Liver (tissue), 9 donors: ENCODE results near the gene AP1S2. TPM values are rescaled to one million over a fixed set of nuclear protein-coding genes. Genes with fewer than 3 reads are reported as not detected.

Experiments
- DNase-seq: peaks from one replicate; pipeline ENCODE4 v3.0.0-alpha.2; 2017; ENCODE audit warnings: low spot score
- H3K27ac ChIP-seq, 2 donors: one replicate each; pipeline ENCODE4 v1.7.0; 2013; ENCODE audit warnings: inconsistent platforms in 2 of 2, low read length in 2 of 2, control low read depth in 1 of 2, low read depth in 1 of 2, mild to moderate bottlenecking in 1 of 2
- H3K27me3 ChIP-seq, 4 donors: one replicate each; pipeline versions ENCODE4 v1.6.1 to v1.7.0; 2013; ENCODE audit warnings: low read length in 3 of 4, inconsistent platforms in 1 of 4, mild to moderate bottlenecking in 1 of 4, moderate library complexity in 1 of 4; ENCODE audit not compliant: control insufficient read depth in 4 of 4, insufficient read depth in 4 of 4
- H3K36me3 ChIP-seq, 4 donors: one replicate each; pipeline versions ENCODE4 v1.6.1 to v1.7.0; 2013; ENCODE audit warnings: low read length in 3 of 4, mild to moderate bottlenecking in 3 of 4, low read depth in 1 of 4, moderate library complexity in 1 of 4; ENCODE audit not compliant: control insufficient read depth in 4 of 4, insufficient read depth in 3 of 4
- H3K4me1 ChIP-seq, 4 donors: one replicate each; pipeline versions ENCODE4 v1.6.1 to v1.7.0; 2013; ENCODE audit warnings: low read length in 3 of 4, mild to moderate bottlenecking in 3 of 4, moderate library complexity in 1 of 4; ENCODE audit not compliant: control insufficient read depth in 4 of 4, insufficient read depth in 4 of 4
- H3K4me3 ChIP-seq, 3 donors: one replicate each; pipeline versions ENCODE4 v1.6.1 to v1.7.0; 2013; ENCODE audit warnings: low read length in 3 of 3, control low read depth in 1 of 3, low read depth in 1 of 3, mild to moderate bottlenecking in 1 of 3
- H3K9ac ChIP-seq, 2 donors: one replicate each; pipeline ENCODE4 v1.7.0; 2013; ENCODE audit warnings: low read length in 2 of 2, mild to moderate bottlenecking in 2 of 2, moderate library complexity in 2 of 2, control low read depth in 1 of 2, low read depth in 1 of 2
- H3K9me3 ChIP-seq, 4 donors: one replicate each; pipeline versions ENCODE4 v1.6.1 to v1.7.0; 2013; ENCODE audit warnings: low read length in 3 of 4; ENCODE audit not compliant: control insufficient read depth in 4 of 4
- FOXA2 ChIP-seq: IDR thresholded peaks from 2 replicates; pipeline ENCODE4 v1.6.1; 2016; ENCODE audit warnings: antibody characterized with exemption
- HNF4G ChIP-seq: IDR thresholded peaks from 2 replicates; pipeline ENCODE4 v1.6.1; 2016; ENCODE audit warnings: antibody characterized with exemption
- RAD21 ChIP-seq, 2 donors: IDR thresholded peaks; 2 replicates each; pipeline ENCODE4 v1.6.1; 2016; ENCODE audit warnings: antibody characterized with exemption in 2 of 2, mild to moderate bottlenecking in 2 of 2
- RXRA ChIP-seq, 2 donors: IDR thresholded peaks; 2 replicates each; pipeline ENCODE4 v1.6.1; 2017 to 2018; ENCODE audit warnings: antibody characterized with exemption in 2 of 2, mild to moderate bottlenecking in 1 of 2
- SP1 ChIP-seq: IDR thresholded peaks from 2 replicates; pipeline ENCODE4 v1.6.1; 2018; ENCODE audit warnings: antibody characterized with exemption, mild to moderate bottlenecking
- TAF1 ChIP-seq: conservative IDR thresholded peaks from 2 replicates; pipeline ENCODE4 v1.6.1; 2016; ENCODE audit warnings: antibody characterized with exemption, mild to moderate bottlenecking
- WGBS: extraction: QIAGEN DNeasy Blood & Tissue Kit; methylation state at CpG from one replicate; pipeline ENCODE4 v1.1.7; 2013; 5-methylcytosine and 5-hydroxymethylcytosine counted together
- polyA plus RNA-seq, 2 donors: library from polyadenylated mRNA; stranded (reverse) in 1 of 2; unstranded in 1 of 2; fragments of 200-250 nt in 1 of 2; fragments of >200 nt in 1 of 2; fragmentation: Nextera tagmentation in 1 of 2; extraction: Ambion mirVana in 1 of 2; gene quantifications; one replicate each; pipeline versions ENCODE4 v1.2.1 to v1.2.3, GENCODE V29; 2013 to 2015
- total RNA-seq, 2 donors: library from RNA; depleted of rRNA; stranded (reverse); fragments of >200 nt; gene quantifications; one replicate each; pipeline ENCODE4 v1.2.3, GENCODE V29; 2014
- TF ChIP-seq, protein P1 (sequence below): IDR thresholded peaks from 2 replicates; pipeline ENCODE4 v1.6.1; 2016; ENCODE audit warnings: antibody characterized with exemption
- TF ChIP-seq, protein P2 (sequence below): fragments of 150-350 bp; IDR thresholded peaks from 2 replicates; pipeline ENCODE4 v1.5.1; 2017; ENCODE audit warnings: improper control_type of control experiment, low read depth, low read length; ENCODE audit not compliant: missing input control
- TF ChIP-seq, protein P3 (sequence below): IDR thresholded peaks from 2 replicates; pipeline ENCODE4 v1.6.1; 2016; ENCODE audit warnings: antibody characterized with exemption, mild to moderate bottlenecking
- donor health status: healthy.
- donor health status: healthy.
- donor health status: healthy.
- donor health status: healthy.
- donor health status: healthy.

The AP1S2 gene
- total and polyA plus RNA-seq, 4 donors = 6.1 to 25.7 (median 10.6) TPM

DNA sequence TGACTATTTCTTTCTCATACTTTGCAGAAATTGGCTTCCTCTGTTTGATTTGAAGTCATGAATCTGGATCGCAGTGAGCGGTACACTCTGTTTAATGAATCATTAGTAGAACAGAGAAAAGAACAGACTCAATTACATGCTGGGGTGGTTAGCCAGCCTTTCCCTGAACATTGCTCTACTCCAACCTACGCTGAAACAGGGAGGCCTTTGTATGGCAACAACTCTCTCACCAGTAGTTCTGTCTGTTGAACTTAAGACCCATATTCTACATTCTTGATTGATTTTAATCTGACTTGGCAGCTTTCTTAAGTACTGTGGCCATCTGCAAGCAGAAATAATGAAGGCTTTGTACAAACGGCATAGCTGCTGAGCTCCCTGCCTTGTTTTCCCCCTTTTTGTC, 19.0 kb upstream of the AP1S2 start:
- no peak overlapping the region for H3K27ac ChIP-seq
- TF ChIP-seq, protein P1, sequence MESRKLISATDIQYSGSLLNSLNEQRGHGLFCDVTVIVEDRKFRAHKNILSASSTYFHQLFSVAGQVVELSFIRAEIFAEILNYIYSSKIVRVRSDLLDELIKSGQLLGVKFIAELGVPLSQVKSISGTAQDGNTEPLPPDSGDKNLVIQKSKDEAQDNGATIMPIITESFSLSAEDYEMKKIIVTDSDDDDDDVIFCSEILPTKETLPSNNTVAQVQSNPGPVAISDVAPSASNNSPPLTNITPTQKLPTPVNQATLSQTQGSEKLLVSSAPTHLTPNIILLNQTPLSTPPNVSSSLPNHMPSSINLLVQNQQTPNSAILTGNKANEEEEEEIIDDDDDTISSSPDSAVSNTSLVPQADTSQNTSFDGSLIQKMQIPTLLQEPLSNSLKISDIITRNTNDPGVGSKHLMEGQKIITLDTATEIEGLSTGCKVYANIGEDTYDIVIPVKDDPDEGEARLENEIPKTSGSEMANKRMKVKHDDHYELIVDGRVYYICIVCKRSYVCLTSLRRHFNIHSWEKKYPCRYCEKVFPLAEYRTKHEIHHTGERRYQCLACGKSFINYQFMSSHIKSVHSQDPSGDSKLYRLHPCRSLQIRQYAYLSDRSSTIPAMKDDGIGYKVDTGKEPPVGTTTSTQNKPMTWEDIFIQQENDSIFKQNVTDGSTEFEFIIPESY = no peak
- TF ChIP-seq, protein P2, sequence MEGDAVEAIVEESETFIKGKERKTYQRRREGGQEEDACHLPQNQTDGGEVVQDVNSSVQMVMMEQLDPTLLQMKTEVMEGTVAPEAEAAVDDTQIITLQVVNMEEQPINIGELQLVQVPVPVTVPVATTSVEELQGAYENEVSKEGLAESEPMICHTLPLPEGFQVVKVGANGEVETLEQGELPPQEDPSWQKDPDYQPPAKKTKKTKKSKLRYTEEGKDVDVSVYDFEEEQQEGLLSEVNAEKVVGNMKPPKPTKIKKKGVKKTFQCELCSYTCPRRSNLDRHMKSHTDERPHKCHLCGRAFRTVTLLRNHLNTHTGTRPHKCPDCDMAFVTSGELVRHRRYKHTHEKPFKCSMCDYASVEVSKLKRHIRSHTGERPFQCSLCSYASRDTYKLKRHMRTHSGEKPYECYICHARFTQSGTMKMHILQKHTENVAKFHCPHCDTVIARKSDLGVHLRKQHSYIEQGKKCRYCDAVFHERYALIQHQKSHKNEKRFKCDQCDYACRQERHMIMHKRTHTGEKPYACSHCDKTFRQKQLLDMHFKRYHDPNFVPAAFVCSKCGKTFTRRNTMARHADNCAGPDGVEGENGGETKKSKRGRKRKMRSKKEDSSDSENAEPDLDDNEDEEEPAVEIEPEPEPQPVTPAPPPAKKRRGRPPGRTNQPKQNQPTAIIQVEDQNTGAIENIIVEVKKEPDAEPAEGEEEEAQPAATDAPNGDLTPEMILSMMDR = no peak
- TF ChIP-seq, protein P3, sequence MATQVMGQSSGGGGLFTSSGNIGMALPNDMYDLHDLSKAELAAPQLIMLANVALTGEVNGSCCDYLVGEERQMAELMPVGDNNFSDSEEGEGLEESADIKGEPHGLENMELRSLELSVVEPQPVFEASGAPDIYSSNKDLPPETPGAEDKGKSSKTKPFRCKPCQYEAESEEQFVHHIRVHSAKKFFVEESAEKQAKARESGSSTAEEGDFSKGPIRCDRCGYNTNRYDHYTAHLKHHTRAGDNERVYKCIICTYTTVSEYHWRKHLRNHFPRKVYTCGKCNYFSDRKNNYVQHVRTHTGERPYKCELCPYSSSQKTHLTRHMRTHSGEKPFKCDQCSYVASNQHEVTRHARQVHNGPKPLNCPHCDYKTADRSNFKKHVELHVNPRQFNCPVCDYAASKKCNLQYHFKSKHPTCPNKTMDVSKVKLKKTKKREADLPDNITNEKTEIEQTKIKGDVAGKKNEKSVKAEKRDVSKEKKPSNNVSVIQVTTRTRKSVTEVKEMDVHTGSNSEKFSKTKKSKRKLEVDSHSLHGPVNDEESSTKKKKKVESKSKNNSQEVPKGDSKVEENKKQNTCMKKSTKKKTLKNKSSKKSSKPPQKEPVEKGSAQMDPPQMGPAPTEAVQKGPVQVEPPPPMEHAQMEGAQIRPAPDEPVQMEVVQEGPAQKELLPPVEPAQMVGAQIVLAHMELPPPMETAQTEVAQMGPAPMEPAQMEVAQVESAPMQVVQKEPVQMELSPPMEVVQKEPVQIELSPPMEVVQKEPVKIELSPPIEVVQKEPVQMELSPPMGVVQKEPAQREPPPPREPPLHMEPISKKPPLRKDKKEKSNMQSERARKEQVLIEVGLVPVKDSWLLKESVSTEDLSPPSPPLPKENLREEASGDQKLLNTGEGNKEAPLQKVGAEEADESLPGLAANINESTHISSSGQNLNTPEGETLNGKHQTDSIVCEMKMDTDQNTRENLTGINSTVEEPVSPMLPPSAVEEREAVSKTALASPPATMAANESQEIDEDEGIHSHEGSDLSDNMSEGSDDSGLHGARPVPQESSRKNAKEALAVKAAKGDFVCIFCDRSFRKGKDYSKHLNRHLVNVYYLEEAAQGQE = no peak
- TF ChIP-seq HNF4G (no peak), SP1 (no peak), RXRA (IDR thresholded peaks at IDR 0.05) (no peak), RAD21 (IDR thresholded peaks at IDR 0.05) (no peak)
- no peaks in the 10 kb centered on the region for H3K4me1 ChIP-seq
- no peak overlapping the region for H3K4me3 ChIP-seq
- no peaks in the 10 kb centered on the region for H3K36me3 ChIP-seq
- no peak for DNase-seq
- no peak overlapping the region for H3K9ac ChIP-seq
- no peaks in the 10 kb centered on the region for H3K9me3 ChIP-seq
- peaks cover 0 to 8% (median 0%) of the 10 kb centered on the region in 4 donors for H3K27me3 ChIP-seq
- WGBS = 83% methylated on average over 4 of the region's 4 CpGs

DNA sequence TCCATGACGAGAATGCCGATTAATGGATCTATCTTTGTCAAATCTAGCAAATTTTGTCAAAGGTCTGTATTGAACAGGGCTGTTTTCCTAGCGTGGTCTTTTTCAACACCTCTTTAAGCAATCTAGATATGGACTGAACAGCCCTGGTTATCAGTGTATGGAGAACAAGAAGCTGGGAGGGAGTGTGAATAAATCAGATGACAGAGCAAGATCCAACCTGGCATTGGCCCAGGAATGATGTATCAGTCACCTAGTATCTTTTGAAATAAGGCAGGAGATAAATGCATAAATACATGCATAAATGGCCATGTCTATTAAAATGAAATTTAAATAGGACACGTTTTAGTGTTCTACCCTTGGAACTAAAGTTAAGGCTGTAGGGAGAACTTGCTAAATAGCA, 15.7 kb upstream of the AP1S2 start:
- Histone ChIP-seq H3K9ac (no peak overlapping the region), H3K36me3 (no peaks in the 10 kb centered on the region), H3K27me3 (peaks cover 0 to 7% (median 0%) of the 10 kb centered on the region in 4 donors), H3K4me1 (no peaks in the 10 kb centered on the region), H3K9me3 (no peaks in the 10 kb centered on the region), H3K4me3 (no peak overlapping the region), H3K27ac (no peak overlapping the region)
- TF ChIP-seq TAF1 = no peak
- TF ChIP-seq, protein P3 = no peak
- no peak for TF ChIP-seq FOXA2
- 66% methylated on average over 4 of the region's 4 CpGs for WGBS
- no peak for DNase-seq
